ENCODE results near the gene FRMD3. TPM values are rescaled to one million over a fixed set of nuclear protein-coding genes. Genes with fewer than 3 reads are reported as not detected.

Gene FRMD3
- total and polyA plus RNA-seq, 2 donors (not counting 3 experiments of a cell fraction or from before 2014, with no cell fraction given): 3.0 to 6.1 TPM

DNA sequence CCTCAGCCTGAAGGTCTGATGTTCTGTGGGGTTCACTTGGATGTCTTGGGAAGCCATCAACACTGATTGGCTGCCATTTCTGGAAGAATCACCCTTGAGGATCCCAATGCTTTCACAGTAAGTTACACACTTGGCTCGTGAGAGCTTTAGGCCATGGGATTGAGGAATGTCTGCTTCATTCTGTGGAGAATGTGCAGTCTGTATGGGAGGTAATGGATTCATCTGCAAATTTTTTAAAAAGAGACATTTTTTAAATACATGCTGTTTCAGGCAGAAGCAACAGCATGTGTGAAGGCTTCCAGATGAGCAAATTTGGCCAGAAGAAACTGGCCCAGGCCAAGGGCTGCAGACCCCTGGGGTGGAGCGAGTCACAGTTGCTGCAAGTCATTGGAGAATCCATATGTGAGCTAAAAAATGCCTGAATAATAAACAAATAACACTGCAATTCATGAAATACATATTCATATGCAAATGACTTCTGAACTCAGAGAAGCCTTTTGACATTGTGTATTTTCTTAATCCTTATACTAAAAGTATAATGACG is 328.9 kb downstream of the FRMD3 start:
- Histone ChIP-seq H3K27me3 (ENCODE audit: control insufficient read depth in 2 of 2, insufficient read depth in 2 of 2, low read length in 2 of 2) (no peaks in the 10 kb centered on the region), H3K36me3 (ENCODE audit: control insufficient read depth in 2 of 2, extremely low read depth in 1 of 2, insufficient read depth in 2 of 2, low read length in 2 of 2) (no peaks in the 10 kb centered on the region), H3K9ac (replicated peaks; ENCODE audit: extremely low read depth, insufficient read depth, low read length) (no peak overlapping the region), H3K27ac (ENCODE audit: insufficient read depth, low read depth, low read length) (no peak overlapping the region), H3K79me2 (ENCODE audit: control insufficient read depth, insufficient read depth, low read length) (no peaks in the 10 kb centered on the region), H3K4me3 (replicated peaks in 1 of 3; ENCODE audit: insufficient read depth in 1 of 3, low read depth in 1 of 3, low read length in 3 of 3) (no peak overlapping the region), H3K4me1 (ENCODE audit: control insufficient read depth, extremely low read depth, insufficient read depth, low read length) (peaks cover 12% of the 10 kb centered on the region), H2AFZ (ENCODE audit: low read depth, low read length) (no peak overlapping the region), H4K20me1 (replicated peaks; ENCODE audit: control insufficient read depth, extremely low read depth, insufficient read depth, low read length) (no peaks in the 10 kb centered on the region), H3K4me2 (ENCODE audit: insufficient read depth, low read length) (no peak overlapping the region), H3K9me3 (replicated peaks; ENCODE audit: control insufficient read depth, insufficient read depth, low read length) (no peaks in the 10 kb centered on the region), H3K9me1 (replicated peaks; ENCODE audit: control insufficient read depth, extremely low read depth, insufficient read depth, low read length) (no peaks in the 10 kb centered on the region)
- intact Hi-C loops (cut with micrococcal nuclease): no loop called here
- ChIA-PET CTCF (interaction anchor here (1.0 to 2.0 kb wide), 4 partner anchors 10 to 335 kb away, joined by 3 to 6 read pairs (median 4); no protein-coding TSS in a partner anchor), POLR2A (no interaction called here)
- FAIRE-seq: no peak
- BruUV-seq (replicated peaks): no TSS peak
- TF ChIP-seq MYC (IDR thresholded peaks at IDR 0.05; ENCODE audit: low read depth, low read length) (no peak), JUN (IDR thresholded peaks at IDR 0.05; ENCODE audit: borderline replicate concordance, insufficient read depth, insufficient read length, low read depth) (no peak), FOS (IDR thresholded peaks at IDR 0.05; ENCODE audit: borderline replicate concordance, insufficient read depth, low read length) (no peak), EZH2 (IDR thresholded peaks at IDR 0.05; ENCODE audit: borderline replicate concordance, low read depth, low read length, severe bottlenecking) (no peak), GATA2 (IDR thresholded peaks at IDR 0.05; ENCODE audit: insufficient read depth, insufficient read length, low read depth, low read length) (no peak), POLR2A (IDR thresholded peaks at IDR 0.05; ENCODE audit: low read depth, low read length) (no peak), POLR2AphosphoS5 (IDR thresholded peaks at IDR 0.05; ENCODE audit: insufficient read depth, low read depth, low read length) (no peak)
- TF ChIP-seq, protein P1, sequence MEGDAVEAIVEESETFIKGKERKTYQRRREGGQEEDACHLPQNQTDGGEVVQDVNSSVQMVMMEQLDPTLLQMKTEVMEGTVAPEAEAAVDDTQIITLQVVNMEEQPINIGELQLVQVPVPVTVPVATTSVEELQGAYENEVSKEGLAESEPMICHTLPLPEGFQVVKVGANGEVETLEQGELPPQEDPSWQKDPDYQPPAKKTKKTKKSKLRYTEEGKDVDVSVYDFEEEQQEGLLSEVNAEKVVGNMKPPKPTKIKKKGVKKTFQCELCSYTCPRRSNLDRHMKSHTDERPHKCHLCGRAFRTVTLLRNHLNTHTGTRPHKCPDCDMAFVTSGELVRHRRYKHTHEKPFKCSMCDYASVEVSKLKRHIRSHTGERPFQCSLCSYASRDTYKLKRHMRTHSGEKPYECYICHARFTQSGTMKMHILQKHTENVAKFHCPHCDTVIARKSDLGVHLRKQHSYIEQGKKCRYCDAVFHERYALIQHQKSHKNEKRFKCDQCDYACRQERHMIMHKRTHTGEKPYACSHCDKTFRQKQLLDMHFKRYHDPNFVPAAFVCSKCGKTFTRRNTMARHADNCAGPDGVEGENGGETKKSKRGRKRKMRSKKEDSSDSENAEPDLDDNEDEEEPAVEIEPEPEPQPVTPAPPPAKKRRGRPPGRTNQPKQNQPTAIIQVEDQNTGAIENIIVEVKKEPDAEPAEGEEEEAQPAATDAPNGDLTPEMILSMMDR (IDR thresholded peaks at IDR 0.05; ENCODE audit: extremely low read depth in 1 of 2, insufficient read depth in 1 of 2, low read depth in 1 of 2, low read length in 2 of 2): no peak
- TF ChIP-seq, protein P2, sequence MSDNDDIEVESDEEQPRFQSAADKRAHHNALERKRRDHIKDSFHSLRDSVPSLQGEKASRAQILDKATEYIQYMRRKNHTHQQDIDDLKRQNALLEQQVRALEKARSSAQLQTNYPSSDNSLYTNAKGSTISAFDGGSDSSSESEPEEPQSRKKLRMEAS (IDR thresholded peaks at IDR 0.05; ENCODE audit: insufficient read depth, insufficient read length): no peak
- dilution Hi-C loops (cut with MboI; ENCODE audit: extremely low pct_ligation_motif_present, low sequenced_read_pairs): no loop called here
- DNase-seq (ENCODE audit: low read depth, low spot score): no peak

All from endothelial cell of umbilical vein (primary cell).